Limb (tissue), 2 donors: ENCODE results near the gene PGAM5.
A peak's percentile ranks its signal among the peaks of the same experiment; 100 is the strongest.

Source experiments
- DNase-seq, 2 donors: peaks; one replicate each; pipeline ENCODE4 v3.0.0-alpha.2; 2016; ENCODE audit errors: extremely low spot score in 2 of 2

PGAM5 gene

DNA sequence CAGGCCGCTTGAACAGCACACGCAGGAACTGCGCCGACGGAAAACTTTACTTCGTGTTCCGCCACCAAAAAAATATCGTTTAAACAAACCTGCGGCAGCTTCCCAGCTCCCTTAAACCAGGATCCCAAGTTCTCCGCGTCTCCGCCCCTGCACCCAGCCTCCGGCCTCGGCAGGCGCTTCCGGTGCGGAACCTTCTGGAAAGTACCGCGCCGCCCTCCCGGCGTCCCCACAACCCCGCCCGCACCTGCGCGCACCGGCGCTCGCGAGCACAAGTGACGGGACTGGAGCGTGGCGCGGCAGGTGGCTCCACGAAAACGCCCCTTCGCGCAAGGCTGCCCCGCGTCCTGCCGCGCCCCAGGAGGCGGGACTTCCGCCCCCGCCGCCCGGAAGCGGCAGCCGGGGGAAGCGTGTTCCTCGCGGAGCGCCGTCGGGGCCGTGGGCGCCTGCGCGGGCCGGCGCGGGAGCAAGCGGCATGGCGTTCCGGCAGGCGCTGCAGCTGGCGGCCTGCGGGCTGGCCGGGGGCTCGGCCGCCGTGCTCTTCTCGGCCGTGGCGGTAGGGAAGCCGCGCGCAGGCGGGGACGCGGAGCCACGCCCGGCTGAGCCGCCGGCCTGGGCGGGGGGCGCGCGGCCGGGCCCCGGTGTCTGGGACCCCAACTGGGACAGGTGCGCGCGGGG is at the start of gene PGAM5:
PGAM5 (plus strand) TSS at position 438 of the 675 bp plus-strand sequence; CDS start at position 473, 35 bp downstream.
- peak; percentile 85 to 89 for DNase-seq

DNA sequence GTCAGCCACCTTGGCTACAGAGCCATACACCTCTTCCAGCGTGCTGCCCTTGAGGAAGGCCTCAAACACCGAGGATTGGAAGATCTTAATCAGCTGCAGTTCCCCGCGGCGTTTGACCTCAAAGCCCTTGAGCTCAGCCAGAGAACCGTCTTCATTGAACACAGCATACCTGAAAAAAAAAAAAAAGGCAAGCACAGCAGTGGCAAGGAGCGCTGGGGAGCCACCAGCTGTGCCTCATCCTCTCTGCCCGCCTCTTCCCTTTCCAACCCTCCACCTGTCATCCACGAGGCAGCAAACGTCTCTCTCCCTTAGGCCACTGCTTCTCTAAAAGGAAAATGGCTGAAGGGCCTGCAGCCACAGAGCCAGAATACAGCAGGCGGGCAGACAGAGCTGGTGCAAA is 49.6 kb upstream of the PGAM5 start:
- no peak for DNase-seq

DNA sequence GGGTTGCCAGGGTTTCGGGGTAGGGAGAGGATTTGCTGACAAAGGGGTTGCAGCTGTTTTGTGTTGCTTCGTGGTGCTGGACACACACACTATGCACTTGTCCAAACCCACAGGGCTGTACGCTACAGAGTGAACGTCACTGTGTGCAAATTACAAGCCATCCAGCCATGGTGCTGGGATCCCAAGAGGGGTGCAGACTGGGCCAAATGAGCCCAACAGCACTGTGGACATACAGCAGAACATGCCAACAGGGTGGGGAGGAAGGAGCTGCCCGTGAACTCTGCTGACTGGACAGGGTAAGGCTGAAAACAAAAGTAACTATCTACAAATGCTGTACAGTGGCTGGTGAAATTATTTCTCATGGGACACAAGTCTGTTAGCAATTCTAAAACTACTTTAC is 48.7 kb upstream of the PGAM5 start:
- DNase-seq: no peak

DNA sequence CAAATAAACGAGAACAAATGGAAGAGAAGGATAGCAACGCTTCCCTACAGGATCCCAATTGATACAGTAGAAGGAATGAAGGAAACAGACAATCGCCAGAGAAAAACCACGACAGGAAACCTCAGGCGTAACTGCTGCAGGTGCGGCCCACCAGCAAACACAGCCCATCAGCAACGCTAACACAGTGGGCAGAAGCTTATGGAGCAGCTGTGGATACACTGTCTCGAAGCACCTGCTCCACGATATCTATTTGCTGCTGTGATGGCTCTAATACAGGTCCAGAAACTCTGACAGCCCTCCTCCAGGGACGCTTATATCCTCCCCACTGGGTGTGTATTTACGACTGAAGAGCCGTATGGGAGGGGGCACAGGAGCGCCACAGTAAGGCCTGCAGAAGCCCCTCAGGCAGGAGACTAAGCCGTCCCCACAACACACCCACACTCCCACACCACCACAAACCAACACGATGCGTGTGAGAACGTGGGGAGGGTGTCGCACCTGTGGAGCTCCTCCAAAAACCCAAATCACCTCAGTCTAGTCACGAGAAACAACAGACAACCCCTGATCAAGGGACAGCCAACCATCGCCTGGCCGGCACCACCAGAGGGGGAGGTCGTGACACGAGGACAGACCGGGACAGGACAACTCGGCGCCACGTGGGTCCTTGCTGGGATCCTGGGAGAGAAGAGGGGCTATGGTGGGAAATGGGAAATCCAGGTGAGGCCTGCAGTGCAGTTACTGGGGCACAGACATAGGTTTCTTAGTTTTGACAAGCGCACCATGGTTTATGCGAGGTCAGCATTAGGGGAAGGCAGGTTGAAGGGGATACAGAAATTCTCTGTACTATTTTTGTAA is 47.5 kb upstream of the PGAM5 start:
- no peak for DNase-seq

DNA sequence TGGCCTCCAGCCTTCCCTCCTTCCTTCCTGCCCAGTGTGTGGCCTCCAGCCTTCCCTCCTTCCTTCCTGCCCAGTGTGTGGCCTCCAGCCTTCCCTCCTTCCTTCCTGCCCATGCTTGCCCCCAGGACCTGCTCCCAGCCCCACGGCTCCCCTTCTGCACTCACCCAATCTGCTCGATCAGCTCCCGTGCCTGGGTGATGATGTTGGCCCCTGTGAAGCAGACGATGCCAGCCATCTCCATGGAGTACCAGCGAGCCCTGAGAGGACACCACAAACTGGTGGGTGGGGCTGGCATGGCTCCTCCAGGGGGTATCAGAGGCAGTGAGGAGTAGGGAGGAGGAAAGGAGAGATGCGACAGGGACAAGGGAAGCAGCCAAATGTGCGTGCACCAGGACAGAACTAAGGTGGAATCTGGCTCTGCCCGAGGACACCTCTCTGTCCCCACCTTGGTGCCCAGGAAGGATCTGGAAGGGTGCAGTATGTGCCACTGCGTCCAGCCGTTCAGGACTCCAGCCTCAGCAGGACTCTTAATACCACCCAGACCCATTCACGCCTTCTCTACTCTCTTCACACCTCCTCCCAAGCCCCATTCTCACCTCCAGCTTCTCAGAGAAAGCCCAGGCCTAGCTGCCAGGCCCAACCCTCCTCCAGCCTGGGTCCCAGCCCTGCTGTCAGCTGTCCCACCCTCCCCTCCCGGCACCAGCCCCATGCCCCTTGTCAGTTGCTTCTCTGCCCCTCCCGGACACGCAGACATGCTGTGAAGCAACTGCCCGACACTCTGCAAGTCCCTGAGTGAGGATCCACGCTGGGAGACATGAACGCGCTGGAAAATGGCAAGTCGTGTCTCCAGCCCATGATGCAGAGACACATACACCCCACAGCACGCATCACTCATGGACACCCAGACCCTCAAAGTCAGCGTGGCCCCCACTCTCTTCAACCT is 46.2 kb upstream of the PGAM5 start:
- no peak for DNase-seq

DNA sequence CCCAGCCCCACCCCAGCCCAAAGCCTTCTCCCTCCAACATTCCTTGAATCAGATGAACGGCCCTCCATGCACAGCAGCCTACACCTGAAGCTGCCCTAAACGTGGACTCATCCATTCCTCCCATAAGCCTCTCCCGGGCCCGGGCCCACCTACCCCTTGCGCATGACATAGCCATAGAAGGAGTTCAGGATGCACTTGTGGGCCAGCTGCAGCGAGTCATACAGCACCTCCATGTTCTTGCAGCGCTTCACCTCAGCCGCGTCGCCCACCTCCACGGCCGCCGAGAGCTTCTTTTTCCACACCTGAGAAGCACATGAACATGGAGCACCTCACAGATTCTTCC is 45.5 kb upstream of the PGAM5 start:
- no peak for DNase-seq

DNA sequence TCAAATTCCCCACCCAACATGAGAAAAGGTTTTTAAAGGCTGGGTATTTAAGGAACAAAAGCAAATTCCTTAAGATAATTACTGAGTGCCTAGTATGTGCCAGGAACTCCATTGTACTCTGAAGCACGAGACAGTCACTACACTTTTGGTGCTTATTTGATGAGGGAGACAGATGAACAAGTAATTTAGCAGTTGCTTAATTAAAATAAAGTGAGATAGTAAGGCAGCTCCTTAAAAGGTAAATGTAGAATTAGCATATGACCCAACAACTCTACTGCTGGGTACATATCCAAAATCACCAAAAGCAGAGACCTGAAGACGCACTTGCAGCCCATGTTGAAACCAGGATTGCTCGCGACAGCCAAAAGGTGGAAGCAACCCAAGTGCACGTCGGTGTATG is 44.8 kb upstream of the PGAM5 start:
- no peak for DNase-seq

DNA sequence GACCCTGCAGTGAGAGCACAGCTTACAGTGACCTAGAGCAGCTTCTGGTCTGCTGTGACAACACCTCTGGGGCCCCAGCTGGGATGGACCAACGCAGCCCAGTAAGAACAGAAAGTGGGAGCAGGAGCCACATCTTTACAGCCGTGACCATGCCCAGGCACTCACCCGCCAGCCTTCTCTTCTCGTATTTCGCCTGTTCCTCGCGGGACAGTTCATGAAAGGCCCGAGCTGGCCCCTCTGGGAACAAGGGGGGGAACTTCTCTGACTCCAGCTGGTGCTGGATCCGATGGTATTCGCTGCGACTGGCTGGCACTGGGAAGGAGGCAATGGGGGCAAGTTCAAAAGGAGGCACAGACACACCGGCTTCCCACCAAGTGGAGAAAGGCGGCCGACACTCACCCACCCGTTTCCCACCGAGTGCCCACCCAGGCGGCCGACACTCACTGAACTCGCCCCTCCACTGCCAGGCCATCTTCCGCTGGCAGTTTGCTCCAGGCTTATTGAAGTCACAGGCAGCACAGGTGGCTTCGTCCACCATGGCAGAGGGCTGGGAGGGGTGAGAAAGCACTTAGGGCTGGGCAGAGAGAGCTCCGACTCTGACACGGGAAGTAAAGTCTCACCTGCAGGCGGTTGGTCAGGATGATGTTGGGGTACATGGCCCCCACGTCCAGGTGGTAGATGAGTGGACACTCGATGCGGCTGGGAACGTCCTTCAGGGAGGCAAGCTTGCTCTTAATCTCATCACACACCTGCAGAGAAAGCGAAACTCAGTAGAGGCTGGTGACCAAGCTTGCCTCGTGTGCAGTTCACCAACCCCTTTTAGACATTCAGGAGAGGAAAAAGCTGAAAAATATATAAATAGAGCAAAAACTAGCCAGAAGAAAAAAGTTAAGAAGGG is 42.2 kb upstream of the PGAM5 start:
- DNase-seq: no peak

DNA sequence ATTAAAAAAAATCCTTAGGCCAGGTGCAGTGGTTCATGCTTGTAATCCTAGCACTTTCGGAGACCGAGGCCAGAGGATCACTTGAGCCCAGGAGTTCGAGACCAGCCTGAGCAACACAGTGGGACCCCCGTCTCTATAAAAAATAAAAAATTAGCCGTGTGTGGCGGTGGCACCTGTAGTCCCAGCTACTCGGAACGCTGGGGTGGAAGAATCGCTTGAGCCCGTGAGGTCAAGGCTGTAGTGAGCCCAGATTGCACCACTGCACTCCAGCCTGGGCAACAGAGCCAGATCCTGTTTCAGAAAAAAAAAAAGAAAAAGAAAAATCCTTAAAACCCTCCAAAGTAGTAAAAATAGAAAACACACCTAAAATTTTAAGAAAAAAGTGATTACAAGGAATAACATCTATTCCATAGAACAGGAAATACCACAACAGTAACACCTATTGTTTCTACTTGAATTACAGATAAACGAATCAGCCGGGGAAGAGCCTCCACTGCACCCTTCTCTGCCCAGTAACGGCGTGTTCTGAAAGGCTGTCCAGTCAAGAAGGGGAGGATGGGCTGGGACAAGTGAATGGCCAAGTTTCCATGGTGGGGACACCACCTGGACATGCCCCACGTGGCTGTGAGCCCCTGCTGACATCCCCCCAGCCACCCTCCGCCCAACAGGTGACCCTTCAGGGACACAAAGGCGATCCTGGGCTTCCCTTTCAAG is 41.3 kb upstream of the PGAM5 start:
- DNase-seq: no peak

DNA sequence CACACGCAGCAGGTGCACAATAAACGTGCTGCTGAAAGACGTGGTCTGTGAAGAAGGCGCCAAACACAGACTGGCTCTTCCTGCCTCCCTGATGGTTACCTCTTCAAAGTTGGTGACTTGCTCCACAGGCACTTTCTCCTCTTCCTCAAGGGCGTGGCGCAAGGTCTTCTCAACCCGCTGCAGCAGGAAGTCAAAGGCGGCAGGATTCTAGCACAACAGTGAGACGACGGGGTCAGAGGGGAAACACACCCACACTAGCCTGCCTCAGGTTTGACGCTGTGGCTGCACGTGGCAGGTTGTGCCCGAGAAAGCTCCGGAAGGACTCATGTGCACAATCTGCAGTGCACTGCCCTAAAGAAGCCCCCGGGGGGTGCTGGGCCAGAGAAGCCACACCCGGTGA is 38.5 kb upstream of the PGAM5 start:
- no peak for DNase-seq

DNA sequence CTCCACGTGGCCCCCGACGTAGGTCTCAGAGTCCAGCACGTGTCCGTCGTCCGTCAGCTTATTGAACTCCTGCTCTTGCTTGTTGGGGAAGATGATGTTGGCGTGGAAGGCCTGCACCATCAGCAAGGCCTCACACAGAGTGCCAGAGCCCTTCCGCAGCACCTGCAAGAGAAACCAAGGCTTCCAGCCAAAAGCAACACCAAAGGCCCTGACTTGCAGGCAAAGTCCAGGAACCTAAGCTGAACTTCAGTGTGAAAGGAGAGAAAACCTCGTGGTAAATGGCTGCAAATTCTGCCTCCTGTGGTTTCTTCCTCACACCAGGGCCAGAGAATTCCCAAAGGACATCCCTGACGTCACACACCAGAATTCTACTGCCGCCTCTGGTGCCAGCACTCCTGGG is 38.0 kb upstream of the PGAM5 start:
- DNase-seq: no peak

DNA sequence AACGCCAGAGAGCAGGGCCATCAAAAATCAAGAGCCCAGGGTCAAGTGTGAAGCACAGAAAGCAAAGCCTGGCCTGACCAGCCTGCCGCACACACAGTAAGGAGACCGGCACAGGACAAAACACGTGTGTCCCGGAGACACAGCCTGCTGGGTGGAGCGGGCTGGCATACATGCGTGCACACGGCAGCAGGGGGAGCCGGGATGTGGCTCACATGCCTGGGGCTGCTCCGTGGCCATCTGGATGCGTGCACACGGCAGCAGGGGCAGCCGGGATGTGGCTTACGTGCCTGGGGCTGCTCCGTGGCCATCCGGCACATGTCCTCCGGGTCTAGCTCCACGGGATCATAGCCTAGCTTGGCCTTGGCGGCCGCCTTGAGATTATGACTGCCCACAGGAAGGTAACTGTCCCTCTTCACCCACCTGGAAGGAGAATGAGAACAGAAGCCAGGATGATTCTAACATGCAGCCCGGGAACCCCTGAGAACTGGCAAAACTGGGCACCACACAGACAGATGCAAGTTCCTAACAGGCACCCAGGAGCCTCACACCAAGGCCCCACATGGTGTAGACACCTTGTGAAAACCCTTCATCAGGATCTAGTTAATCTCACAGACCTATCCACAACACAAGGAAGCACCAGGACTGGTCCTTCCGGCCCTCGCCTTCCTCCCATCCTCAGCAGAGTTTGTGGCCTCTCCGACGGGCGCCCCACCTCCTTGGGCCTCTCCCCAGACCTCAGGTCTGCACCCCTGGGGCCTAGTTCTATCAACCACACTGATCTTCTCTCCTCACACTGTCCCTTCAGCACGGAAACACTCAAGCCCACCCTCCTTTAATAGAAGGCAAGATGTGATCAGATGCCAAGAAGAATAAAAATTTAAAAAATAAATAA is 37.1 kb upstream of the PGAM5 start:
- no peak for DNase-seq

DNA sequence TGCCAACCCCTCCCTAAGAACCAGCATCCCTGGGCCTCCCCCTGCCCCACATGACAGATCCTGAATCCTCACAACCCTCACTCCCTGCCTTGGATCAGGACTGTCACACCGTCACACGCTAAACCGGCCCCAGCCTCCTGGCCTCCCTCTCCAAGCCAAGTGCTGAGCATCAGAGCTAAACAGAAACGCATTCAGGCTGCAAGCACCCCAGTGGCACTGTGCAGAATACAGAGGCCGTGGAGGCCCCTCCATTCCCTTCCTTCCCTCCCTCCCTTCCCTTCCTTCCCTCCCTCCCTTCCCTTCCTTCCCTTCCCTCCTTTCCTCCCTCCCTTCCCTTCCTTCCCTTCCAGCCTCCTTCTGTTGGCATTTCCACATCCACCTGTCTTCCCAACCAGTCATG is 36.1 kb upstream of the PGAM5 start:
- no peak for DNase-seq

DNA sequence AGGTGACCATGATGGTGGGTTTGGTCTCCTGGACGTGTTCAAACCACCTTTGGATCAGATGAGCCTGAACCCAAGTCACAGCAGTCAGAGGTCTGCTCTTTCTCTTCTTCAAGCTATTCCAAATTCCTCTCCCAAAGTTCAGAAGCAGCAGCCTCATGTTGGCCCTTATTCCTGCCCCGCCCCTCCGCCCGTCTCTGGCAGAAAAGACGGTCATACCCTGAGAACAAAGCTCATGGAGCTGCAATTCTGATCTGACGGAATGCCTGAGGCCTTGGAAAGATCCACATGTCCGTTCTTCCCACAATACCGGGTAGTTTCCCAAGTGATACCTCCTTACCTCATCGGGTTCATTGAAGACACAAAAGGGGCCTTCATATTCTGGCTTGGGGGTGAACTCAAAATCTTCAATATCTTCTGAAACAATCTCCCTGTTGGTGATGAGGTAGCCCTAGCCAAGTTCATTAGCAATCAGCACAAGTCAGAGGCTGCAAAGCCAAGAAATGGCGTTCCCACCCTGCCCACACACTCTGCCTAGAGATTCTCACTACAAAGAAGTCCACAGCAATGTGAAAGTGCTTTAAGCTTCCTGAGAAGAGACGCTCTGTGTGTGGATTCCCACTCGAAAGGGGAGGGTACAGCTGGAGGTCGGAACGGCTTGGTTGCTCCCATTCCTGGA is 34.7 kb upstream of the PGAM5 start:
- no peak for DNase-seq

DNA sequence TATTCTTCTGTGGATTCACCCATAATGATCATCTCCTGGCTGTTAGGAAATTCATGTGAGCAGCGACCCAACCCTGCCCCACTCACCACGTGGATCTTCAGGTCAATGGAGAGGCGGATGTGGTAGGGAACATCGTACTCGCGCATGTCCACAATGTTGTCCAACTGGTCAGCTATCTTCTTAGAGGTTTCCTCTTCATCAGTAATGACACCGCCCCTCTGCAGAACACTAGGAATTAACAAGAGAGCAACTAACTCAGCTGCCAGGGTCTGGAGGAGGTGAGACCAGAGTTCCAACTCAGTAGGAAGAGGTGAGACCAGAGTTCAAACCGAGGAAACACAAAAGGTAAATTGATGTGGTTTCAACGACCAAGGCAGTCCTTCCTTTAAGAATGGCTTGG is 33.1 kb upstream of the PGAM5 start:
- DNase-seq: no peak

DNA sequence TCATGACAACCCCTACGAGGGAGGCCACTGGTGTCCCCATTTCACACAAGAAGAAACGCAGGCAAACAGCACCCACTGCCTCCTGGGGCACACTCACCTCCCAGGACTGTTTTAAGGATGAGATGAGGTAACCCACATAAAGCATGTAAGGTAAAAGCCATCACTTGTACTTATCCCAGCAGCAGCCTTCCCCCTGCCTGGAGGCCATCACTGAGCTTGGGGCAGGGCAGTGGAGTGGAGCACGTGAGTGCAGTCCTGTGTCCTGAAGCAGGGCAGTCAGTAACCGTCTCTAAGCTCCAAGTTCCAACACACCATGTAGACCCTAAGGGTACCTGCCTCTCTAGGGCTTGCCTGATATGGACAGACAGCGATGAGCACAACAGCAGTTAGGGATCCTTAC is 25.2 kb upstream of the PGAM5 start:
- no peak for DNase-seq

DNA sequence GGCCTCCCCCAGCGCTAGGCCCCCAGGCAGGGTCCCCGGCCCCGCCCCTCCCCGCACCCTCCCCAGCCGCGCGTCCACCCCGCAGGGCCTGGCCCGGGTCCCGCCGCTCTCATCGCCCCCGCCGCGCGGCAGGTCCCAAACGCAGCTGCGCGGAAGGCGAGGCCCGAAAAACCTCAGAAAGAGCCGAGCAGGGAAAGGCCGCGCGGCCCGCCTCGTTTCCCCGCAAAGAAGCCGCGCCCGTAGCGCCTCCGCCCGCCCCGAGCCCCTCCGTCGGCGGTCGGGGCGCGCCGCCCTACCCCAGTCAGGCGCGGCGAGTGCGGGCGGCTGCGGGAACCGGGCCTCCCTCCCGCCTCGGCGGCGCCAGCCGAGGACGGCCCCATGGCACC is 23.8 kb upstream of the PGAM5 start:
- DNase-seq: peak; percentile 20 to 71

DNA sequence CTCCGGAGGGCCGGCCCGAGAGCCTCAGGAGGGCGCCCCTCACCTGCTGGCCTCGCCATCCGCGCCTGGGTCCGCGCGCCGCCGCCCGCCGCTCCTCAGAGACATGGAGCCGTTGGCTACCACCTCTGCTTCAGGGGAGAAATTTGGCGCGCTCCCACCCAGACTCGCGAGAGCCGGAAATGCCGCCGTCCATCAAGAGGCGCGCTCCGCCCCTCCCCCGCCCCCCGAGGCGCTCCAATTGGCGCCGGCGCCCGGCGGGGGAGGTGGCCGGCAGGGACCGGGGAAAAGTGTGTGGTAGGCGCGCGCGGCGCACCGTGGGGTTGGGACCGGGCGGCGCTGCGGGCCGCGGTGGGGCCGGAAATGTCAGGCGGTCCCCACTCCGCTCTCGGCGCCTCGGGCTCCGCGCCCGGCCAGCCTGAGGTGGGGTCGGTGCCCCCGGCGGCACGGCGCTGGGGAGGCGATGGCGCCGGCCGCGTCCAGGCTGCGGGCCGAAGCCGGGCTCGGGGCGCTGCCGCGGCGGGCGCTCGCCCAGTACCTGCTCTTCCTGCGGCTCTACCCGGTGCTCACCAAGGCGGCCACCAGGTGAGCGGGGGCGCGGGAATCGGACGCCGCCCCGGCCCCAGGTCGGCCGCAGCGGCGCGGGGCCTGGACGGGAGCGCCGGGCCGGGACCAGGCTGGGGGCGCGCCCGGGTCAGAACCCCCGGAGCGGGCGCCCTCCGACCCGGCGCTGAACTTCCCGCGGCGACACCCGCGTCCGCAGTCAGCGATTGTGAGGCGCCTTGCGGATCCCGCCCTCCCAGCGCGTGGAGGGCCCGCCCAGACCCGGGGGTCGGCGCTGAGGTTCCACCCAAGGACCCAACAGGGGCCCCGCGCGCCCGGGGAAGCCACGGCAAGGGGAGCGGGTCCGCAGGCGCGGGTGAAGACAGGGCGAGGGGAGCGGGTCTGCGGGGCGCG is 23.2 kb upstream of the PGAM5 start, which contains the start of the genes POLE and PXMP2:
POLE (minus strand) TSS at position 132 of the 954 bp plus-strand sequence; CDS start at position 105, 27 bp downstream.
PXMP2 (plus strand) TSS at position 377 of the 954 bp plus-strand sequence; CDS start at position 461, 84 bp downstream.
- peak; percentile 95 to 98 for DNase-seq
